HepG2 (cell line): ENCODE results near the gene CCDC150. TPM values are rescaled to one million over a fixed set of nuclear protein-coding genes. Genes with fewer than 3 reads are reported as not detected.
A peak's percentile ranks its signal among the peaks of the same experiment; 100 is the strongest.

Experiments
- BATF2 ChIP-seq: sonication (generic); formaldehyde crosslinking; IDR thresholded peaks from 2 replicates; pipeline ENCODE4 v1.8.0; 2022; ENCODE audit warnings: mild to moderate bottlenecking, missing genetic modification reagents, moderate library complexity
- BCL3 ChIP-seq: sonication (generic); formaldehyde crosslinking; IDR thresholded peaks from 2 replicates; pipeline ENCODE4 v1.5.1; 2020; ENCODE audit warnings: mild to moderate bottlenecking, missing genetic modification reagents, moderate library complexity
- BRF2 ChIP-seq: sonication (generic); formaldehyde crosslinking; IDR thresholded peaks from 2 replicates; pipeline ENCODE4 v1.8.1; 2022; ENCODE audit warnings: mild to moderate bottlenecking, missing genetic modification reagents
- CC2D1A ChIP-seq: sonication (generic); formaldehyde crosslinking; IDR thresholded peaks from 2 replicates; pipeline ENCODE4 v1.8.1; 2023; ENCODE audit warnings: mild to moderate bottlenecking, missing genetic modification reagents
- E2F5 ChIP-seq: sonication (generic); formaldehyde crosslinking; conservative IDR thresholded peaks from 2 replicates; pipeline ENCODE4 v1.4.0; 2020; ENCODE audit warnings: missing genetic modification reagents
- EEA1 ChIP-seq: sonication (generic); formaldehyde crosslinking; IDR thresholded peaks from 2 replicates; pipeline ENCODE4 v1.5.1; 2020; ENCODE audit warnings: mild to moderate bottlenecking, missing genetic modification reagents, borderline replicate concordance
- GLI4 ChIP-seq: sonication (generic); formaldehyde crosslinking; IDR thresholded peaks from 2 replicates; pipeline ENCODE4 v1.5.1; 2020; ENCODE audit warnings: missing genetic modification reagents, mild to moderate bottlenecking, moderate library complexity, borderline replicate concordance
- MATR3 ChIP-seq: sonication (generic); formaldehyde crosslinking; IDR thresholded peaks from 2 replicates; pipeline ENCODE4 v1.4.0; 2020; ENCODE audit warnings: missing genetic modification reagents
- MBNL3 ChIP-seq: fragments of 250-450 bp; sonication (Bioruptor Pico); conservative IDR thresholded peaks from 2 replicates; pipeline ENCODE4 v1.8.0; 2022; ENCODE audit warnings: mild to moderate bottlenecking, inconsistent platforms
- NFYB ChIP-seq: sonication (generic); formaldehyde crosslinking; IDR thresholded peaks from 2 replicates; pipeline ENCODE4 v1.4.0; 2020; ENCODE audit warnings: missing genetic modification reagents
- RNF2 ChIP-seq: fragments of 450-650 bp; conservative IDR thresholded peaks from 2 replicates; pipeline ENCODE4 v1.6.1; 2016; ENCODE audit warnings: low read depth
- RNF219 ChIP-seq: sonication (generic); formaldehyde crosslinking; IDR thresholded peaks from 2 replicates; pipeline ENCODE4 v1.5.0; 2020; ENCODE audit warnings: mild to moderate bottlenecking, missing genetic modification reagents
- SSRP1 ChIP-seq: IDR thresholded peaks from 2 replicates; pipeline ENCODE4 v1.6.1; 2016; ENCODE audit warnings: control low read depth
- THAP9 ChIP-seq: sonication (generic); formaldehyde crosslinking; IDR thresholded peaks from 2 replicates; pipeline ENCODE4; 2020; ENCODE audit warnings: missing genetic modification reagents, mild to moderate bottlenecking, borderline replicate concordance
- YEATS2 ChIP-seq: sonication (generic); formaldehyde crosslinking; IDR thresholded peaks from 2 replicates; pipeline ENCODE4 v1.4.0; 2020; ENCODE audit warnings: missing genetic modification reagents, borderline replicate concordance
- ZMYM3 ChIP-seq: sonication (generic); formaldehyde crosslinking; IDR thresholded peaks from 2 replicates; pipeline ENCODE4 v1.5.1; 2020; ENCODE audit warnings: mild to moderate bottlenecking, missing genetic modification reagents
- ZNF317 ChIP-seq: sonication (generic); formaldehyde crosslinking; IDR thresholded peaks from 2 replicates; pipeline ENCODE4 v1.5.0; 2020; ENCODE audit warnings: mild to moderate bottlenecking, missing genetic modification reagents
- ZNF549 ChIP-seq: sonication (generic); formaldehyde crosslinking; IDR thresholded peaks from 2 replicates; pipeline ENCODE4 v1.5.0; 2020; ENCODE audit warnings: missing genetic modification reagents
- ZNF720 ChIP-seq: sonication (generic); formaldehyde crosslinking; IDR thresholded peaks from 2 replicates; pipeline ENCODE4 v1.4.0; 2020; ENCODE audit warnings: missing genetic modification reagents
- polyA plus RNA-seq, 8 experiments: library from polyadenylated mRNA; depleted of rRNA in 3 of 8; stranded (reverse) in 7 of 8; unstranded in 1 of 8; fragments of >200 nt; fragmentation: Illumina TruSeq in 4 of 8; extraction: Trizol in 4 of 8; gene quantifications; 2 replicates each; pipeline versions ENCODE4 v1.2.1 to v1.2.3, GENCODE V29; 2011 to 2016; ENCODE audit warnings: low read depth in 4 of 8, missing spikeins in 1 of 8, mixed read lengths in 1 of 8; ENCODE audit not compliant: insufficient read depth in 1 of 8
- total RNA-seq, 5 experiments: library from RNA; depleted of rRNA; stranded (reverse); fragments of >200 nt; fragmentation: Illumina TruSeq; extraction: Trizol; gene quantifications; 2 replicates each; pipeline ENCODE4 v1.2.3, GENCODE V29; 2016; ENCODE audit warnings: low read depth in 1 of 5

CCDC150 gene
- total and polyA plus RNA-seq, 2 of the 13 experiments (the other 11 are each of a cell fraction or from before 2014, with no cell fraction given), result 14.9 to 32.6 TPM

- 0 out of 2 replicates have a peak, but pooled peaks have one; percentile 27 for TF ChIP-seq BCL3
- TF ChIP-seq GLI4 (CRISPR knock-in tag), result no peak
- TF ChIP-seq NFYB, result no peak
- TF ChIP-seq EEA1, result no peak
- TF ChIP-seq THAP9 (CRISPR knock-in tag), result no peak
- TF ChIP-seq RNF2, result 0 out of 2 replicates have a peak, but pooled peaks have one; percentile 37
- peak; percentile 33; the same call in 1 of the 2 replicates for TF ChIP-seq ZMYM3 (CRISPR knock-in tag)
- no peak for TF ChIP-seq RNF219 (CRISPR knock-in tag)
- no peak for TF ChIP-seq BATF2 (CRISPR knock-in tag)
- TF ChIP-seq SSRP1 (CRISPR knock-in tag), result no peak
- no peak for TF ChIP-seq CC2D1A (CRISPR knock-in tag)
- no peak for TF ChIP-seq ZNF720 (CRISPR knock-in tag)
- TF ChIP-seq ZNF549 (CRISPR knock-in tag), result no peak
- TF ChIP-seq E2F5 (CRISPR knock-in tag), result 0 out of 2 replicates have a peak, but pooled peaks have one; percentile 23
- TF ChIP-seq BRF2 (CRISPR knock-in tag), result no peak
- TF ChIP-seq ZNF317 (CRISPR knock-in tag), result no peak
- no peak for TF ChIP-seq YEATS2 (CRISPR knock-in tag)
- TF ChIP-seq MBNL3 (CRISPR knock-in tag), result no peak
- TF ChIP-seq MATR3 (CRISPR knock-in tag), result no peak
Measured at GRCh38 chr2:196592911-196593881, 46.3 kb upstream of the CCDC150 start, which contains the start of gene HECW2 (continued).
